Measurements from ENCODE around the gene ANKRD27.
"Not testable (repeated sequence)": the region's sequence is repeated elsewhere in the genome, so short reads cannot be mapped to it uniquely, and the experiment has no call there.

ANKRD27 gene

GRCh38 chr19:32687681-32688080, 12.7 kb upstream of the ANKRD27 start:
- no peak for DNase-seq

GRCh38 chr19:32686847-32687475, 12.0 kb upstream of the ANKRD27 start:
- DNase-seq = no peak

- no peak for DNase-seq
Observed at GRCh38 chr19:32682317-32682716, 7.3 kb upstream of the ANKRD27 start.

- DNase-seq = no peak
Observed at GRCh38 chr19:32680986-32681385, 6.0 kb upstream of the ANKRD27 start.

DNA sequence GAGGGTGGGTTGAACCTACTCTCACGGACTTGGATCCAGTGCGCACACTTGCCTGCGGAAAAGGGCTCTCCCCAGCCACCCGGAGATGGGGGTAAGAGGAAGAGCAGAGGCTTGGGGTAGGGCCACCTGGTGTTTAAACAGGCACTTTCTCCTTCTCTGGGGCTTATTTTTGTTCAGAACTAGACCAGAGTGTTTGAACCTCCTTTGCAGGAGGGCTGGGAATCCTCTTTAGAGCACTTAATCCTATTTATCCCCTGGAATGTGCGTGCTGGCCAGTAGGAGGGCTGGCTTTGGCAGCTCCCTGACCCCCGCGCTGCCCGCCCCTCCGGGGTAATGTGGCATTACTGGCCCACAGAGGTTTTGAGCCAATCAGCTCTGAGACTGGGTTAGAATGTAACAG, 2.7 kb upstream of the ANKRD27 start:
- no peak for DNase-seq

GRCh38 chr19:32676895-32677359, 1.9 kb upstream of the ANKRD27 start:
- DNase-seq = no peak

DNA sequence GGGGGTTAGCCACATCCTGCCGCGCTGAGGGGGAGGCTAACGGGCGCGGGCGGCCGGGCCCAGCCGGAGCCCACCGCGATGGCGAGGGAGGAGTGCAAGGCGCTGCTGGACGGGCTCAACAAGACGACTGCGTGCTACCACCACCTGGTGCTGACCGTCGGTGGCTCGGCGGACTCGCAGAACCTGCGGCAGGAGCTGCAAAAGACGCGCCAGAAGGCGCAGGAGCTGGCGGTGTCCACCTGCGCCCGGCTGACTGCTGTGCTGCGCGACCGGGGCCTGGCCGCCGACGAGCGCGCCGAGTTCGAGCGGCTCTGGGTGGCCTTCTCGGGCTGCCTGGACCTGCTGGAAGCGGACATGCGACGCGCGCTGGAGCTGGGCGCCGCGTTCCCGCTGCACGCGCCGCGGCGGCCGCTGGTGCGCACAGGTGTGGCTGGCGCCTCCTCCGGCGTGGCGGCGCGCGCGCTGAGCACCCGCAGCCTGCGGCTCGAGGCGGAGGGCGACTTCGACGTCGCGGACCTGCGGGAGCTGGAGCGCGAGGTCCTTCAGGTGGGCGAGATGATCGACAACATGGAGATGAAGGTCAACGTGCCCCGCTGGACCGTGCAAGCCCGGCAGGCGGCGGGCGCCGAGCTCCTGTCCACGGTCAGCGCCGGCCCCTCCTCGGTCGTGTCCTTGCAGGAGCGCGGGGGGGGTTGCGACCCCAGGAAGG, 1.4 kb upstream of the ANKRD27 start:
- DNase-seq = no peak

- no peak for DNase-seq
Observed at GRCh38 chr19:32675720-32676185, 773 bp upstream of the ANKRD27 start, which contains the start of gene RGS9BP. Gene RGS9BP, plus strand, starts transcription at chr19:32675848. Its CDS starts 416 bp downstream, at chr19:32676264.

DNA sequence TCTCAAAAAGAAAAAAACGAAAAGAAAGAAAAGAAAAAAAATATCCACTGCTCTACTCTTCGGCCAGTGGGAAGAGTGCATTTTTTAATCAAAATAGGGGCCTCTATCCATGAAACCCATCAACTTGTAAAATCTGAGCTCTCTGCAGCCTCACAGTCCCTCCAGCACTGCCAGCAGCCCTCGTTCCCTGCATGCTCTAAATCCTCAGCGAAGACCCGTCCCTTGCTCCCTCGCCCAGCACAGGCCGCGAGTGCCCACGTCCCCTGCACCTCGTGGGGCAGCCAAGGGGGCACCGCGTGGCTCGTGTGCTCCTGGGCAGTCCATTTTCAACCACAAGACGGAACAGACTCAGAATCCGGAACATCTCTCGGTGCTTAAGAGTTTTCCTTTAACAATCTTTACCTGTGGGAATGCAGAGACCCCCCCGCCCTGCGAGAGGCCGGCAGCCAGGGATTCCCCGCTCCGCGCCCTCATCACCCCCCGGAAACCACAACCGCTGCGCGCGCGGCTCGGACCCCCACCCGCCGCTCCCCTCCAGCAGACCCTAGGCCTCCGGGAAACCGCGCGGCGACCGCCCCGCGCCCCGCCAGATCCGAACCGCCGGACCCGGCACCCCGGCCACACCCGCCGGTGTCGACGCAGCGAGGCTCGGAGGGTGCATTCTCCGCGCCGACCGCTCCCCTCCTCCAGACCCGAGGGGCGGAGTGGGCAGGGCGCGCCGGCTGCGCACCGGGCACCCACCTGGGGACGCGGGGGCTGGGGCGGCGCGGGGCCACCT, 638 bp downstream of the ANKRD27 start:
- no peak for DNase-seq

DNA sequence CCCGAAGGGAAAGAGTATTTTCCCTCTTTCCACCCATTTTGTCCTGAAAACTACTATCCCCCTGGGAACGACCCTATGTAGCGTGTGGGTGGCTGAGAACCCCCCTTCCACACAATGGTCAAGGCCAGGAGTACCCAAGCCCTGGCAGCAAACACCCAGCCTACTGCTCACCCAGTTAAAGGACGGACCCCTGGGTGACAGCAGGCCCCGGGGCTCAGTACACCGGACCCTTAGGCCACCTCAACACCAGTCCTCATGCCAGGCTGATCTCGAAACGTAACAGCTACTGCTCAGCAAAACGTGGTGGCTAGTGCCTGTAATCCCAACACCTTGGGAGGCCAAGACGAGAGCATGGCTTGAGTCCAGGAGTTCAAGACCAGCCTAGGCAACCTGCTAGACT, 1.4 kb downstream of the ANKRD27 start:
- no peak for DNase-seq

DNA sequence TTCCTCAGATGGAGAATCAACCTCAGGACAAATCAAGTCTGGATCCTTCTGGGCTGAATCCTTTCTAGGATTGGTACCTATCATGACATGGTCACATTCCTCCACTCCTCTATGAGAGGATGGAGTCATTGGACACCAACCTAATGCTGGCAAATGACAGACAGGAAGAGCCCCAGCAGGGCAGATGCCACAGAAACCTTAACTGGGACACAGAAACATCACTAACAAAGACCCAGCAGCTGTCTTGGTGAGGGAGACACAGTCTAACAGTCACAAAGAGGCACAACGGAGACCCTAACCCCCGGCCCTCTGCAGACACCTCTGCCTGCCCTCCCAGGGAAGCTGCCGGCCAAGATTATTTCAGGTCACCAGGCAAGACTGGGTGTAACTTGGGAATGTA, 2.1 kb downstream of the ANKRD27 start:
- no peak for DNase-seq

DNA sequence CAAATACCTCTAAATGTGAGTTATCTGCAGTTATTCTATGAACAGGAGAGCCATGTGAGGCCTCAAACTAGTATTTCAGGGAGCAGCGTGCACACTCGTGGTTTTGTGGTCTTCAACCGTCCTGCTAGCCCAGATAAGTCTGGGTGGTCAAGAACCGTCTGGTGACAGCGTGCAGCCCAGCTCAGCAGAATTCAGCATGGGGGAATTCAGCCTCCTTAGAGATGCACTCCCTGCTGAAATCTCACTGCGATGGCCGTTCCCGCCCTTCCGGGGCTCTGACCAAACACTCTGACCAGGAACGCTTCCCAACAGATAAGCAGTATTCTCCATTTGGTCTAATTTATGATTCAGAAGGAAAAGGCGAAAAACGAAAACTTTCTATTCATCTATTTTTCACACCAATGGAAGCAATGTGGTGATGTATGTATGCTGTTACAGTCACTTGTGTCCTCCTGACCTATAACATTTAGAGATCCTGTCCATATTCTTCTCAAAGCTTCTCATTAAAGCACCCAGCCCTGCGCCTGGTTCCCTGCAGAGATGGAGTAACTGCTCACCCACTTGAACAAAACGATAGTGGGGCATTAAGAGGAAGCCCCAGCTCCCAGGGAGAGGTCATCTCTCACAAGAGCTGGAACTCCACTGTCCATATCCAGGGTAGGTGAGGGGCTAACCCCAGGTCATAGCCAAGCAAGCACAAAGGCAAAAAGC, 2.9 kb downstream of the ANKRD27 start:
- no peak for DNase-seq

- DNase-seq = no peak
Observed at GRCh38 chr19:32669310-32669709, 5.7 kb downstream of the ANKRD27 start.

- no peak for DNase-seq
Observed at GRCh38 chr19:32666084-32666483, 8.9 kb downstream of the ANKRD27 start.

DNA sequence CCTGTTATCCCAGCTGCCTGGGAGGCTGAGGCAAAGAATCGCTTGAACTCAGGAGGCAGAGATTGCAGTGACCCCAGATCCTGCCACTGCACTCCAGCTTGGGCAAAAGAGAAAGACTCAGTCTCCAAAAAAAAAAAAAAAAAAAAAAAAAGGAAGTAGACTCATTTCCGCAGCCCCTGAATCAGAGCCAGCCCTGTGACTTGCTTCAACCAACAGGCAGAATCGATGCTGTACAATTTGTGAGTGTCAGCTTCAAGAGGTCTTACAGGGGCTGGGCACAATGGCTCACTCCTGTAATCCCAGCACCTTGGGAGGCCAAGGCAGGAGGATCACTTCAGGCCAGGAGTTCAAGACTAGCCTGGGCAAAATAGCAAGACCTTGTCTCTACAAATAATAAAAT, 12.8 kb downstream of the ANKRD27 start:
- no peak for DNase-seq

- DNase-seq = no peak
Observed at GRCh38 chr19:32661318-32661717, 13.7 kb downstream of the ANKRD27 start.

DNA sequence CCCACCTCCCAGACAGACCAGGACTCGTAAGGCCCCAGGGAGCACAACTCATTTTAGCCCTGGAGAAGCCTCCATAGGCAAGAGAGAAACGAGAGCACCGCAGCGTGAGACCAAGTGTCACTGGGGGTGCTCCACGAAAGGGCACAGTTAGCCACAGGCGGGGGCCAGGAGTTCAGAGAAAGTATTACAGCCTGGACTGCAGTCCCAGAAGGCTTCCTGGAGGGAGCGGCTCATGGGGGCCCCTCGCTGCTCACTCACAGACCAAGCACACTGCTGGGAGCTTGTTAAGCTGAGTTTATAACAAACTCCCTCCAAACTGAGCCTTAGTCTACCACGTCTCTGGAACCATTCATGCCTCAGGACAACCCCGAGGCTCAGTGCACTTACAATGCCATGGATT, 16.5 kb downstream of the ANKRD27 start:
- no peak for DNase-seq

- no peak for DNase-seq
Observed at GRCh38 chr19:32658075-32658474, 16.9 kb downstream of the ANKRD27 start.

- not testable (repeated sequence) for DNase-seq
Observed at GRCh38 chr19:32656379-32656778, 18.6 kb downstream of the ANKRD27 start.

DNA sequence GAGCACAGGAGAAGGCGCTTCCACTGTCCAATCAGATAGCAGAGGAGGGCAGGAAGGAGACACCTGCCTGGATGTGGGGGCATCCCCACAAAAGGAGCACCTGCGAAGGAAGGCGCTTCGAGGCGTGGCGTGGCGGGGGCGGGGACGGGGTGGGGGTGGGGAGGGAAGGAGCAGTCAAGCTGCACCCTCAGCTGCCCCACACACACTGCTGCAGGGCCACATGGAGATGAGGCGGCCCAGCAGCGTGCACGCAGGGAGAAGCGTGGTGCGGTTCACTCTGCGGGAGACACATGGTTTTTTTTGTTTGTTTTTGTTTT, 21.4 kb downstream of the ANKRD27 start:
- peak; percentile 17 for DNase-seq

- DNase-seq = peak; percentile 43
Observed at GRCh38 chr19:32652894-32653598, 21.9 kb downstream of the ANKRD27 start.

DNA sequence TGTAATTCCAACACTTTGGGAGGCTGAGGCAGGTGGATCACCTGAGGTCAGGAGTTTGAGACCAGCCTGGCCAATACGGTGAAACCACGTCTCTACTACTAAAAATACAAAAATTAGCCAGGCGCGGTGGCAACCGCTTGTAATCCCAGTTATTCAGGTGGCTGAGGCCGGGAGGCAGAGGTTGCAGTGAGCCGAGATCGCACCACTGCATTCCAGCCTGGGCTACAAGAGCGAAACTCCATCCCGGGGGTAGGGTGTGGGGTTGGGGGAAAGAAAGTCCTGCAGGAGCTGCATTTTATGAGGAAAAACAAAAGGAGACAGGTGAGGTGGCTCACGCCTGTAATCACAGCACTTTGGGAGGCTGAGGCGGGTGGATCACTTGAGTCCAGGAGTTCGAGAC, 22.6 kb downstream of the ANKRD27 start:
- not testable (repeated sequence) for DNase-seq

DNA sequence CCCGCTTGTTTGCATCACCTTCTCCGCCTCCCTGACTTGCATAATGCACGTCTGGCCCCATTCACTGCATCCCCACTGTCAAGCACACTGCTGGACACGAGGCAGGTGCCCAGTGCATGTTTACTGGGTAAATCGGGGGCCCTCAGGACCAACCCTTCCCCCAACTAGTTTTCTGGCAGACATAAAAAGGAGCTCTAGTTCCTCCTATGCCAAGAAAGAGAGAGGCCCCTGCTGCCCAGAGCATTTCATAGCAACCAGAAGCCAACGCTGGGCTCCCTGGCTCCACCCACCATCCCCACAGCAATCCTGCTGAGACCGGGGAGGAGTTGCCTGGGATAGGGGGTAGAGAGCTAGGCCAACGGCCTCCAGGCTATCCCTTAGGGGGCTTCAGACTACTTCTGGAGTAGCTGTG, 23.2 kb downstream of the ANKRD27 start:
- no peak for DNase-seq

Data from NCI-H2107 (cell line).